Effector CD8-positive, alpha-beta T cell (primary cell): ENCODE measurements around the gene HID1.
"Not testable (repeated sequence)": the region's sequence is repeated elsewhere in the genome, so short reads cannot be mapped to it uniquely, and the experiment has no call there.

Source experiments
- DNase-seq: peaks from one replicate; lab custom pipeline; 2025; lab: John Stamatoyannopoulos, UW

The HID1 gene

GRCh38 chr17:74922694-74923537 is 49.6 kb downstream of the HID1 start, which contains the start of gene USH1G:
TSS of gene USH1G (minus strand) at chr17:74923255. CDS start at chr17:74923073, 182 bp downstream.
- no peak for DNase-seq

GRCh38 chr17:74922172-74922571 is 50.4 kb downstream of the HID1 start:
- no peak for DNase-seq

- DNase-seq = no peak
Observed at GRCh38 chr17:74921769-74922168, 50.8 kb downstream of the HID1 start.

GRCh38 chr17:74921026-74921681 is 51.4 kb downstream of the HID1 start:
- no peak for DNase-seq

GRCh38 chr17:74920642-74921025 is 51.9 kb downstream of the HID1 start:
- DNase-seq = no peak

- DNase-seq = no peak
Observed at GRCh38 chr17:74920306-74920620, 52.3 kb downstream of the HID1 start.

- no peak for DNase-seq
Observed at GRCh38 chr17:74919440-74920305, 52.9 kb downstream of the HID1 start.

GRCh38 chr17:74918906-74919305 is 53.7 kb downstream of the HID1 start:
- no peak for DNase-seq

GRCh38 chr17:74917430-74917829 is 55.1 kb downstream of the HID1 start:
- no peak for DNase-seq

GRCh38 chr17:74916851-74917199 is 55.7 kb downstream of the HID1 start:
- DNase-seq = no peak

GRCh38 chr17:74916136-74916850 is 56.3 kb downstream of the HID1 start:
- no peak for DNase-seq

GRCh38 chr17:74911423-74911822 is 61.1 kb downstream of the HID1 start:
- not testable (repeated sequence) for DNase-seq

GRCh38 chr17:74909097-74909496 is 63.5 kb downstream of the HID1 start:
- DNase-seq = not testable (repeated sequence)

GRCh38 chr17:74907012-74907411 is 65.5 kb downstream of the HID1 start:
- no peak for DNase-seq

GRCh38 chr17:74906214-74906793 is 66.3 kb downstream of the HID1 start:
- not testable (repeated sequence) for DNase-seq

GRCh38 chr17:74904687-74905409 is 67.7 kb downstream of the HID1 start:
- DNase-seq = no peak

GRCh38 chr17:74903671-74904070 is 68.9 kb downstream of the HID1 start:
- no peak for DNase-seq

GRCh38 chr17:74903034-74903433 is 69.5 kb downstream of the HID1 start:
- no peak for DNase-seq

GRCh38 chr17:74901353-74902135 is 71.0 kb downstream of the HID1 start:
- DNase-seq = no peak
